A549 (cell line): ENCODE data around the gene GFM2.

ENCODE experiments used
- FOSL2 ChIP-seq, 2 experiments: fragments of 450-650 bp in 1 of 2; fragments of >200 bp in 1 of 2; sonication (Bioruptor Twin) in 1 of 2; formaldehyde crosslinking; IDR thresholded peaks; 2 replicates each; pipeline versions ENCODE4 v1.5.0 to v1.6.1; 2016 to 2020; ENCODE audit warnings: mild to moderate bottlenecking in 1 of 2, moderate library complexity in 1 of 2
- TF ChIP-seq, protein P1 (sequence below): fragments of >200 bp; sonication (Bioruptor Twin); formaldehyde crosslinking; IDR thresholded peaks from 3 replicates; pipeline ENCODE4 v1.5.1; 2016

- TF ChIP-seq FOSL2 (IDR thresholded peaks at IDR 0.05) (no peak), FOSL2 (CRISPR knock-in tag; IDR thresholded peaks at IDR 0.05) (no peak)
- TF ChIP-seq, protein P1, sequence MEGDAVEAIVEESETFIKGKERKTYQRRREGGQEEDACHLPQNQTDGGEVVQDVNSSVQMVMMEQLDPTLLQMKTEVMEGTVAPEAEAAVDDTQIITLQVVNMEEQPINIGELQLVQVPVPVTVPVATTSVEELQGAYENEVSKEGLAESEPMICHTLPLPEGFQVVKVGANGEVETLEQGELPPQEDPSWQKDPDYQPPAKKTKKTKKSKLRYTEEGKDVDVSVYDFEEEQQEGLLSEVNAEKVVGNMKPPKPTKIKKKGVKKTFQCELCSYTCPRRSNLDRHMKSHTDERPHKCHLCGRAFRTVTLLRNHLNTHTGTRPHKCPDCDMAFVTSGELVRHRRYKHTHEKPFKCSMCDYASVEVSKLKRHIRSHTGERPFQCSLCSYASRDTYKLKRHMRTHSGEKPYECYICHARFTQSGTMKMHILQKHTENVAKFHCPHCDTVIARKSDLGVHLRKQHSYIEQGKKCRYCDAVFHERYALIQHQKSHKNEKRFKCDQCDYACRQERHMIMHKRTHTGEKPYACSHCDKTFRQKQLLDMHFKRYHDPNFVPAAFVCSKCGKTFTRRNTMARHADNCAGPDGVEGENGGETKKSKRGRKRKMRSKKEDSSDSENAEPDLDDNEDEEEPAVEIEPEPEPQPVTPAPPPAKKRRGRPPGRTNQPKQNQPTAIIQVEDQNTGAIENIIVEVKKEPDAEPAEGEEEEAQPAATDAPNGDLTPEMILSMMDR = no peak
Measured at GRCh38 chr5:74693191-74693590, 73.7 kb downstream of the GFM2 start.
